Muscle of back (tissue), 11 donors: ENCODE data around the gene FHDC1. TPM values are rescaled to one million over a fixed set of nuclear protein-coding genes. Genes with fewer than 3 reads are reported as not detected.

Experiments
- DNase-seq, 3 donors: peaks; one replicate each; pipeline versions ENCODE4 v3.0.0 to v3.0.0-alpha.2; 2013
- polyA plus RNA-seq, 10 donors: library from polyadenylated mRNA; unstranded; fragments of 120-200 nt; gene quantifications; one replicate each; pipeline ENCODE4 v1.2.1, GENCODE V29; 2013; ENCODE audit not compliant: insufficient read length in 10 of 10

The FHDC1 gene
- polyA plus RNA-seq, 10 donors = 5.9 to 11.5 (median 7.8) TPM

DNA sequence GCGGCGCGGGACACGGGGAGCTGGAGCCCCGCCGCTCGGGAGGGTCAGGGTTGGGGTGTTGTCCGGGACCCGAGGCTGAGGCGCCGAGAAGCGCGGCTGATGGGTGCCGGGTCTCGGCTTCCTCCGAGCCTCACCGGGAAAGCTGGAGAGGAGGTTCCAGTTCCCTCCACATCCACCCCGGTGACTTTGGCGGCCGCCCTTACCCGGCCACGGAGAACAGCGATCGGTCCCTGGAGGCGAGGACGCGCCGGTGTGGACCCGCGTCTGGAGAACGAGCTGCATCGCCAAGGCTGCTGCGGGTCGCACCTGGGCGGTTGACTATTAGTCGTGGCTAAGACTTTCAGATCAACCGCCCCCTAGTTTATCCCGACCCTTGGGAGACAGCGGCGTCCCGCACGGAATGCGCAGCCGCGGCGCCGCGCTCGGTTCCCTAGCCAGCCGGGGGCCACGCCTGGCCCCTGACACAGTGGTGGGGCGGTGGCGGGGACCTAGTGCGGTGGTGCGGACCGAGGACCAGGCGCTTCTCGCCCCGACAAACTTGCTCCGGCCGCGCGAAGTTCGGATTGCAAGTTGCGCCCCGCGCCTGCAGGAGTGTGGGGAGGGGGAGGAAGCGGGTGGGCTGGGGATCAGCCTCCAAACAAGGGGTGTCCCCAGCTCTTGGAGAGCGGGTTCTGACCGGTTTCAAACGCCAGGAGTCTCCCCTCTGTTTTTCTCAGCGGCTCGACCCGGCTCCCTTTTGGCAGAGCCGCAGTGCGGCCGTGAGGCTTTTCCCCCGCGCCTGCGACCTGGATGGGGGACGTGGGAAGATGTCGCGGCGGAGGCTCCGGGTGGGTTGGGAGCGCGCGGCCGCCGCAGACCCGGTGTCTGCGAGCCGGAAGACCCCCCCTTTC lies 568 bp downstream of the FHDC1 start:
- DNase-seq = peak in 1 of 3 donors; percentile 87

DNA sequence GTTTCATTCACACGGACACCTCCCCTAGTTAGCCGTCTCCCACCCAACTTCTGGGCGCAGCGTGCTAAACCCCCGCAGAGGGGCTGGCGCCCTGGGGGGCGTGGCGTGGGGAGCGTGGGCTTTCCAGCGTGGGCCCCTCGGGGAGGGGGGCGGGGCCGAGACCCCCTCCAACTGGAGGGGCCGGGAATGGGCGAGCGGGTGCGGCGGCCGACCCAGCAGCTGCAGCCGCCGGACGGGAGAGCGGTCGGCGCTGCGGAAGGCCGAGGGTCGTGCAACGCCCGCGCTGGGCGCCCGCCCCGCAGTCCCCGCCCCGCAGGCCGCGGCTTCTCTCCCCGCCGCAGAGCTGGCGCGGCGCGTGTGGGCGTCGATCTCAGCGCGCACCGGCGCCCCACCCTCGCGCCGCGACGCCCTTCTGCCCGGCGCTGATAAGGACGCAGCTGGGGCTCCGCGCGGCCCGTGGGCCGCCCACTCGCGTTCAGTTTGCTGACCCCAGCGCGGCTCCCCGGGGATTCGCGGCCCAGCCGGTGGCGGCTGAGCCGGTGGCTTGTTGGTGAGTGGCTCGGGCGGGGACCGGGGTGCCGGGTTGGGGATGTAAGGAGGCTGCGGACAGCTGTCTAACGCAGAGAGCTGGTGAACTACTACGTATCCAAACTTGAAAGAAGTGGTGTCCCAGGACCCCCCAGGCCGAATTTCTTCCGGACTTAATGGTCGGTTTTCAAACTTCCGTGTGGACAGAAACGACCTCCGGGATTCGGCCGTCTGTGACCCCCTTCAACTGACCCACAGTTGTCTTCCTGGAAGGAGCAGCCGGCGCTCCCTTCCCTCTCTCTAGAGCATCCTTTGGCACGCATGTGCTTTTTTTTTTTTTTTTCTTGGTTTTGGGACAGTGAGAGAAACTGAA lies 1.5 kb downstream of the FHDC1 start:
- peak; percentile 54 to 92 (median 78) for DNase-seq

DNA sequence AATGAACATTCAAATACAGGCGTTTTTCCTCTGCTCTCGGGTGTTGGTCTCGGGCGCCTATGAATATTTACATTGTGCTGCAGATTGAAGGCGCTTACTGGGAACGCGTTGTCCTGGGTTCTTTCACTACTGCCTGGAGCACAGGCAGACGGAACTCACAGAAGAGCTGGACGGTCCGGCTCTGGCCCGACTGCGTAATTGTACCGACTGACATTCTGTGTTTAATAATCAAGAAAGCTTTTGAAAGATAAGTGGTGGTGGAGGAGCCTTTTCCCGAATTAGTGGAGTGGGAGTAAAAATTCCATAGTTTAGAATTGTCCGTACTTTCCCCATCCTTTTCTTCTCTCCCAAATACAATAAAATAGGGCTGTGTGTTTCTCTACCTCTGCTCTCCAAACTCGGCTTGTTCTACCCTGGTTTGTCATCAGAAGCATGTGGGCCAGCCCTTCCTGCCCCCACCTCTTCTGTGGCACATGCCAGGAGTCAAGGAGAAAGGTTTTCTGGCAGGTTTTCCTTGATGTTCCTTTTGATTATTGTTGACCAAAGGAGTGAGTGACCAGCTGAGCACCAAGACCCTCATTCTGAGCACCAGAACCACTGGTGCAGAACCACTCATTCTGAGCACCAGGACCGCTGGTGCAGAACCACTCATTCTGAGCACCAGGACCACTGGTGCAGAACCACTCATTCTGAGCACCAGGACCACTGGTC lies 2.3 kb downstream of the FHDC1 start:
- no peak for DNase-seq

DNA sequence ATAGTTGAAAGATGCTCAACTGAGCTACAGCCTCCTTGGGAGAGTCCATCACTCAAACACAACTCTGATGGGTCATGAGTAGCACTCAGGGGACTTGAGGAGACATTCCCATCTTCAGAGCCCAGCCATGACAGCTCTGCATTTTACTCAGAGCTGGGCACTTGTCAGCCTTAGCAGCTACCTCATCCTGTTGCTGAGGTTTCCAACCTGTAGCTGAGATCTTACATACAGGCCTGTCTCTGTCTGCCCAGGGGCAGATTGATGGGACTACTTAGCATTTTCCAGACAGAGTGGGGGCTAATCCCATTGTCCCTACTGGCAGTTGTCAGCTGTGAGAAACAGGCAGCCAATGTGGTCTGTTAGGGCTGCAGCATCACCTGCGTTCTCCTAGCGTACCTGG lies 3.5 kb downstream of the FHDC1 start:
- no peak for DNase-seq

DNA sequence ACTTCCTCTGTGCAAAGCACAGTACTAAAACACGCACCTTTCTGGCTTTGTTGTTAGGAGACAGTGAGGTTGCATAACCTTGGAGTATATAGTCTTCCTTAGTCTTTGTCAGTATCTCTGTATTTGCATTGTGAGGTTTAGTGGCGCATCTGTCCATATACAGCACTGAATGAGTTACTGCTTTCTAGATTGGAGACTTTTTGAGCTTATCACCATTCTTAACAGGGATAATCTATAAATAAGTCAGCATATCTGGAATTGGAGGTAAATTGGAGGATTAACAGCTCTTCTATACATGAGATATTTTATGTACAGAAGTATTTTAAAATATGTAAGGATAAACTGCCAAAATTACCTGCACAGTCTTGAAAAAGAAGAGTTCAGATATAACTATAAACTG lies 4.3 kb downstream of the FHDC1 start:
- DNase-seq = no peak

DNA sequence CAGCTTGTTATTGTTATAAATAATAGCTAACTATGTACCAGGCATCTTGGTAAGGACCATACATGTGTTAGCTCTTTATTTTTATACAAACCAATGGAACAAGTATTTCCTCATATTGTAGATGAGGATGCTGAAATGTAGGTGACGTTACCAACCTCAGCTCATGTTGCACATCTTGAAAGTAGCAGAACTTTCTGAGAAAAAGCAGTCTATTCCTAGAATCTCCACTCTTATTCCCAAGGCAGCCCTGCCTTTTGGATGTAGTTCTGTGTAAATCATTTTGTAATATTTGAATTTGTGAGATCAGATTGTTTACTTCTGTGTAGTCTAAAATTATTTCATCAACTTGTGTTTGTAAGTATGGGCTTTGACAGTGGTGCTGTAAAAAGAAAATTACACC lies 5.3 kb downstream of the FHDC1 start:
- peak in 2 of 3 donors; percentile 36 to 67 for DNase-seq

DNA sequence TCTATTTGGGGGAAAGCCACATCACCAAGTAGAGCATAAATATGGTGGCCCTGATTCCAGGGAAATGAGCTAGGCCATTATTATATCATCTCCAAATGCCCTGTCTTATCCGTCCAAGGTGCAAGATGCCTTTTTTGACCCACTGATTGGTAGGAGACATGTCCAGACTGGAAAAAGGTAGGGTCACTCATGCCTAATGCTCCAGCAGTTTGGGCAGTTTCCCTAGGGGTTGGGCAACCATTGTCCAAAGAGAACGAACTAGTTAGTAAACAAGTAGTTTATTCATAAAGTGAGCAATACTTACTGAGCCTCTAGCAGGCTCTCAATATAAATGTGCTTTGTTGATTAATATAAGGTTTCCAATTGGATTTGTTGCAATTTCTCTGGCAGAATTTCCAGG lies 6.2 kb downstream of the FHDC1 start:
- no peak for DNase-seq

DNA sequence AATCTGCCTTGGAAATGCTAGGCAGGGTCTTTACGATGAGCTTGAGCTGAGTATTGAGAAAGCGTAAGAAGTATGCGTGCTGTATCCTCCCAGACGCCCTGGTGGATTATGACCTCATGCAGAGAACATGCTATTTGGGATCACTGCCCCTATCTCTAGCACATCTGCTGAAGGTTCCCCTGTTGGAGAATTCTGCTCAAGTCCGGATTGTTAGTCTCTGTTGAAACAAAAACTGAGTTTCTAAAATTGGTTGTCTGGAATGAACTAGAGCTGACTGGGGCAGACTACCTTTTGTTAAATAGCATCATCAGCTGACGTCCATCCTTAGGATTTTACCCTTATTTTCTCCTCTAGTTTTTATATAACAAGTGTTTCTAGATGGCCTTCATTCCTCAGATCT lies 7.5 kb downstream of the FHDC1 start:
- peak; percentile 86 to 94 (median 87) for DNase-seq

DNA sequence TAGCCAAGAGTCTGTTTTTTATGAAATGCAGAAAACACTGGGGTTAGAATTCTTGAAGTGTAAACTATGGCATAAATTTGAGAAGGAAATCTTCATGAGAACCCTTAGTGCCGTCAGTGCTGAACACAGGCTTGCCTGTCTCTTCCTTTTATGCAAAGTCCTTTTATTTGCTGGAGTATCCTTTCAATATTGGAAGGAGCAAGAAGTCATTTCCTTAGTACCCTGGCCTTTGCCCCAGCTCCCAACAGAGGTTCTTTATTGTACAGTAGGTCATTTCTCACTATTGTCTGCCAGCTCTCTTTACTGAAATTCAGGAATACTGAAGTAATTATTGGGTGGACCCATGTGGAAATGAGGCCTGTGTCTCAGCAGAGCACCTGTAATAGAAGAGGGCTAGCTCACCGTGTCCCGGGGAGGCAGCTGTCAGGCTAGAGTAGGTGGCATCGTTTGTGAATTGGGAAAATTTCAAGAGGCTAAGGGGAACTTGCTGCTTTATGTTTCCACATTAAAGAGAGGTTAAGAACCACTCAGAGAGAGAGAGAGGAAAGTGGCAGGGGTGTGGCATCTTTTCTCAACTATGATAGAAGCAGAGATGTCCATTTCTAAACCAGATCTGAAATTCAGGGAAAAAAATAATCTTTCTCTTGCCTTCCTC lies 8.7 kb downstream of the FHDC1 start:
- no peak for DNase-seq

DNA sequence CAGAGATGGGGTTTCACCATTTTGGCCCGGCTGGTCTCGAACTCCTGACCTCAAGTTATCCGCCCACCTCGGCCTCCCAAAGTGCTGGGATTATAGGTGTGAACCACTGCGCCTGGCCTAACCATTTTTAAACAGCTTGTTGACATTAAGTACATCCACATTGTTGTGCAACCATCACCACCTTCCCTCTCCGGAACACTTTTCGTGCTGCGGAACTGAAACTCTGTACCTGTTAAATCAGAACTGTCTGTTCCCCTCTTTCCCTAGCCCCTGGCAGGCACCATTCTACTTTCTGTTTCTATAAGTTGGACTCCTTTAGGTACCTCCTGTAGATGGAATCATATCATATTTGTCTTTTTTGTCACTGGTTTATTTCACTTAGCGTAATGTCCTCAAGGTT lies 9.5 kb downstream of the FHDC1 start:
- DNase-seq = no peak

DNA sequence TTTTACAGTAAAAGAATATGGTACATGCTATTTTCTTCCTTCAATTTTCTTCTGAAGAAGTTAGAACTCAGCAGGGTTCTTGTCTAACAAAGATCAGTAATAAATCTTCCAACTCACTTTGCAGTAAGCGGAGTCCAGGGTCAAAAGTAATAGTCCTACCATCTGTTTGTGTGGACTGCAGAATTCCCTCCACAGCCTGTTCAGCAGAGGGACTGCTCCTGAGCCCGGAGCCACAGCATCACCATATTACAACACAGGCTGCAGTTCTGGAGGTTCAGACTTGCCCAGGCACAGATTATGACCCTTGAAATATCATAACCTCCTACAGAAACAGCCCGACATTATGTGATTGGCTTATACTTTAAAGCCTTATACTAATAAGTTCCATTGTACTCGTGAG lies 10.3 kb downstream of the FHDC1 start:
- no peak for DNase-seq

DNA sequence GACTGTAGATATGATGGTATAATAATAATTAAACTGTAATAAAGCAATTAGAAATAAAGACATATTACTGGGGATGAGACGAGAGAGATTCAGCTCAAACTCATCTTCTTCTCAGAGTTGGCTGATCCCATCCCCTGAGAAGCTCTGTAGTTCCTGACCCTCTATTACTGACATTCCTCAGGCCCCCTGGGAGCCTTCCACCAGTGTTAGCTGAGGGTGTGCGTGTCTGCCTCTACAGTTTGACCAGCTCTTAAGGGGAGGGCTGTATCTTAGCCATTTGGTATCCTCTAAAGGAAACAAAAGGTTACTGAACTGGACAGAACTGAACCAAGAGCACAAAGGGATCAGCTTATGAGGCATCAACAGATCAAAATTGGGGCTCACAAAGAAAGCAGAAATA lies 11.2 kb downstream of the FHDC1 start:
- DNase-seq = no peak

DNA sequence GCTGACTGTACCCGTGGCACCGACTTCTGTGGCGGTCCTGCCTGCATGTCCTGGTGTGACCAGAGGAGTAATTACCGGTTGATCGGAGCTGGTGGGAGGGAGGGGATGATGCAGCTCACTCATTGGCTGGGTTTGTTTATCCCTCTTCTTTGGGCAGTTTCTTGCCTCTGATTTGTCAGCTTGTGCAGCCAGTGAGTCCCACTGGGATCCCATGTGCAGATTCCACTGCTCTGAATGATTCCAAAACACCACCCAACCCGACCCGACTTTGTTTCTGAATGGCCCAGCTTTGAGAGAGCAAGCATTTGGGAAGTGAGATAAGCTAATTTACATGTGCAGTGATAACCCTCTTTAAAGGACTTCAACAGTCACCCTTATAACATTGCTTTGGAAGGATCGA lies 13.8 kb downstream of the FHDC1 start:
- no peak for DNase-seq

DNA sequence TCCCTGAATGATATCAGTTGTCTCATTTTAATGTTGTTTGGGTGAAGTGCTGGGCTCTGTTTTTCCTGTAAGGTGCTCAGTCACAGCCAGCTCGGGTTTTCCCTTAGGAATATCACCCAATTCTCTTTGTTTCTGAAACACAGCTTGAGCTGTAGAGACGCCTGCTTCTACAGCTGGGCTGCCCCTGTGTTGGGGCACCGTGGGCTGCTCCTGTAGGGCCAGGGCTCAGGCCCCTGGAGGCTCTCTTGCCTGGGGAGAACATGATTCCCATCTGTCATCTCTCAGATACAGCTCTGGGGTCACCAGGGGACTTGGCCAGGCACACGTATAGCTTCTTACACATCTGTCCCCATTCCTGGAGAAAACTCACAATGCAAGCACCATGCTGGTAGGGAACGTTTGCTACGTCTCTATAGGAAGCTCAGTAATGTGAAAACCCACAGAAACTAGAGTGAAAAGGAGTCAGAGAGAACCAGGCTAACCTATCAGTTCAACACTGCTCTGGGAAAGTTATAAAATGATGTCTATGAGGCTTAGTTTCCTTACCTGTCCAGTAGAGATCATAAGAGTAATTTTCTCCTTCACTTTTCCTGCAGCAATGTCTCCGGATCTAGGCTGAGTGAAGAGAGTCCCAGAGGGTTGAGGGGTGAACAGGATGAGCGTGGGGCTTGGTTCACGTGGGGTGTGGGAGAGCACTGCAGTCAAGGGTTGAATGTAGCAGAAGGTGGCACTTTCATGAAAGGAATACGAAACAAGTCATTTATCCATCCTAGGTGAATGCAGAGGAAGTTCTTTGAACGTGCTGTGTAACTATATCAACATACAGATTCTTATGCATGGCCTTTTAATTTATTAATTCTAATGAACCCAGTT lies 14.5 kb downstream of the FHDC1 start:
- DNase-seq = no peak

DNA sequence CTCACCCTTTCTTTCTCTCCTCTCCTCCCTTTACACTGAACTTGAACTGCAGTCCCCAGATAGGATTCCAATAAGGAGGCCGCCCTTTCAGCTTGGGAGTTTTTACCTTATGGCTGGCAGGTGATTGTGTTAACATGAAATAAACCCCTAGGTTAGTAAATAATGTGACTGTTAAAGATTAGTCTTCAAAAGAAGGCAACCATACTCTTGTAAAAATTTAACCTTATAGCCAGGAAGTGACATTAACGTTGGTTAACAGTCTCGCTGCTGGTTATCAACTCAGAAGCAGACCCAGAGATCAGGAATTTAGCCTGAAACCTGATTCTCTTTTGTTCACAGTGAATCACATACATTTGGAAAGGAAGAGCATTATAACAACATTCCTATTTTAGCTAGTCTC lies 15.2 kb downstream of the FHDC1 start:
- DNase-seq = no peak

DNA sequence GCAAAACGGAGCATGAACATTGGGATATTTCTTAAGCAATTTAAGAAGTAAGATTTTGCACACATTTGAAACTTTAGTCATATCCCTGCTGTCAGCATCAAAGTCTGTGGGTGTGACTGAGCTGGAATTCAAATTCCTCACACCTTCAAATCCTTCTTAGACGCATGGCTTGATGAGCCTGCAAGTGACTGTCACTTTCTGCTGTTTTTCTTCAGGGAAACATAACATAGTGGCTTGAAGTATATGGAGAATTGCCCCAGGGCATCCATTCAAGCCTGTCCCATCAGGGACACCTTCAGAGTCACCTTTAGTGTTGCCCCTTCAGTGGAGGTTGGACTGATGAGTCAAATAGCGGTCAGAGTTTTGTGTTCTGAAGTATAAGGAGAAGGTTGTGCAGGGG lies 17.4 kb downstream of the FHDC1 start:
- DNase-seq = no peak

DNA sequence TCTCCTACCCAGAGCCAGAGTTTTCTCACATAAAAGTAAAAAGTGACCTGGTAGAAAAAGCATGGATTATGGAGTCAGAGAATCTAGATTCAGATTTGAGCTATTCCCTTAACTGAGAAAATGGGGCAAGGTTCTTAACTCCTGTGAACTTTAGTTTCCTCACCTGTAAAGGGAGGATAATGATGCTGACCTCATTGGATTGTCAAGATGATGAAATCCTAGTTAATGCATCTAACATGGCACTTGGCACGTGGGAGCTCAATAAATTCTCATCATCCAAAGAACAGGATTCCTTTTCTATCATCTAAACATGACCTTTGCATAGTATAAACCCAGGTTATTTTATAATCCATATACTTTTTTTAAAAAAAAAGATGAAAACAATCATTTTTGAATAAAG lies 18.6 kb downstream of the FHDC1 start:
- no peak for DNase-seq

DNA sequence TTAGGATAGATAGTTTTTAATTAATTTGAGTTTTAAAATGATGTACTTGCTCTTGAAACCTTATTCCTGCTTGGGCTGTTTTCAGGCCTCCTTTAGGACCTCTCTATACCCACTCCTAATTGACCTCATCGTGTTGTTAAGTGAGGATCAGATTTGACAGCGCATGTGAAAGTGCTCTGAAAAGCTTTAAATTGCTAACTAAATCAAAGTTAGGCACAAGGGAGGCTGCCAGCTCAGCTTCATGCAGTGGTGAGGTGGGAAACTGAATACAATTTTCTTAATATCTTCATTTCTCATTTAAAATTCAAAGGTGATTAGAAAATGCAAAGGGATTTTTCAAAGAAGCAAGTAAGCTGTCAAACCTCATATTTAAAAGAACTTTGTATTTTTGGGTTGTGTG lies 20.0 kb downstream of the FHDC1 start:
- DNase-seq = no peak

DNA sequence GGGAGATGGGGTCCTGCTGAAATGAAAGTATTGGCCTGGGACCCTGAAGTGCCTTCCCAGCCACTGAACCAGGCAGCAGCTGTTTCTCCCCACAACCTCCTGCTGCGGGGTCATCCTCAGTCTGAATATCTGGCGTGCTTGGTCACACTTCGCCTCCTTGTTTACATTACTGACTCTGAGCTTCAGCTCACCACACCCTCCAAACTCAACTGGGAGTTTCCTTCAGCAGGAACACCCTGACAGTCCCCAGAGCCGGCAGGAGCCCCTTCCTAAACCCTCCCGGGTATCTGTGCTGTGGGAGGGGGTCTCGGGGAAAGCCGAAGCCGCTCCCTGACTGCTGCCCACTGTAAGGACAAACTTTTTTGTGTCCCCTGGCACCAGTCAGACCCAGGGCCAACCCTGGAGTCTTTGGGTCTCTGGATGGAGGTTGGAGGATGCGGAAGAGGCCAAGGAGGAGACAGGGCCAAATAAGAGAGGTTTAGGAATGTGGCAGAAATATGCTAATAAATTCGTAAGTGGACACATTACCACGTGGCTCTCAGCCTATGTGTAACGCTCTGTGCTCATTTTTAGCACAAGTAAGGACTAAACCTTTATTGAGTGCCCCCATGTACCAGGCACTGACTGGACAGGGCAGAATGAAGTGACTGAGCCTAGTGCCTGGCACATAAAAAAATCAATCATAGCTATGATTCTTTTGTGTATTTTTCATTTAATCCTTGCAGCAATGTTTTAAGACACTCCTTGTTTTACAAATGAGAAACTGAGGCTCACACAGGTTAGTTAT lies 20.7 kb downstream of the FHDC1 start:
- peak in 1 of 3 donors; percentile 63 for DNase-seq
